HepG2 (cell line): Measurements from ENCODE around the gene DNAJC11. TPM values are rescaled to one million over a fixed set of nuclear protein-coding genes. Genes with fewer than 3 reads are reported as not detected.

Experiments
- ATAC-seq: fragments of 200-7000 bp; cut with Tn5 transposase; 3 replicates; pipeline ENCODE4 v1.9.1; 2020; ENCODE audit warnings: mild to moderate bottlenecking, moderate library complexity
- BruUV-seq: library from RNA; stranded (reverse); fragments of 400-500 nt; replicated peaks from 2 replicates; lab custom pipeline; 2021; lab: Mats Ljungman, UMichigan
- CTCF ChIA-PET: fragments of 300-600 bp; formaldehyde crosslinking; extraction: SDS; loops from one replicate; lab custom pipeline; 2021; ENCODE audit warnings: low total read pairs, inconsistent platforms, low intra/inter-chr PET ratio; lab: Yijun Ruan, JAX
- POLR2A ChIA-PET: fragments of 350-600 bp; sonication (Branson Sonifier 250); formaldehyde crosslinking; loops from one replicate; lab custom pipeline; 2020; ENCODE audit warnings: antibody characterized with exemption, inconsistent platforms; lab: Yijun Ruan, JAX
- DNase-seq: peaks from one replicate; pipeline ENCODE4 v3.0.0-alpha.2; 2015; ENCODE audit warnings: low spot score
- FAIRE-seq: peaks from 3 replicates; lab custom pipeline; 2011; peaks lifted over from hg19 to GRCh38; lab: Jason Lieb, UNC
- H2AFZ ChIP-seq: one replicate; pipeline ENCODE4 v1.6.1; 2011; ENCODE audit warnings: low read length, inconsistent platforms
- H3K27ac ChIP-seq: fragments of 300-600 bp; 3 replicates; pipeline ENCODE4 v1.8.0; 2011; ENCODE audit warnings: mixed run types, mild to moderate bottlenecking, mixed read lengths, low read length, inconsistent platforms; ENCODE audit not compliant: insufficient read depth; ENCODE audit errors: extremely low read length
- H3K27me3 ChIP-seq, 2 experiments: fragments of 200-600 bp in 1 of 2; 2 replicates in 1 of 2; 3 replicates in 1 of 2; pipeline versions ENCODE4 v1.6.0 to v1.8.0; 2011; ENCODE audit warnings: low read length in 2 of 2, mild to moderate bottlenecking in 2 of 2, moderate library complexity in 2 of 2, inconsistent platforms in 1 of 2; ENCODE audit not compliant: insufficient read depth in 2 of 2, control insufficient read depth in 1 of 2
- H3K36me3 ChIP-seq, 2 experiments: fragments of 200-600 bp in 1 of 2; replicated peaks in 1 of 2; 2 replicates in 1 of 2; 3 replicates in 1 of 2; pipeline versions ENCODE4 v1.5.1 to v1.8.0; 2011; ENCODE audit warnings: low read length in 2 of 2, inconsistent platforms in 1 of 2; ENCODE audit not compliant: insufficient read depth in 2 of 2, control insufficient read depth in 1 of 2
- H3K4me1 ChIP-seq: 2 replicates; pipeline ENCODE4 v1.5.1; 2012; ENCODE audit warnings: low read length, inconsistent platforms; ENCODE audit not compliant: insufficient read depth
- H3K4me2 ChIP-seq: 2 replicates; pipeline ENCODE4 v1.6.0; 2011; ENCODE audit warnings: low read depth, low read length, inconsistent platforms
- H3K4me3 ChIP-seq, 3 experiments: fragments of 200-600 bp in 1 of 3; sonication (generic), shearing (Covaris generic) in 1 of 3; replicated peaks in 1 of 3; 2 replicates each; pipeline ENCODE4 v1.5.1; 2011 to 2016; ENCODE audit warnings: low read length in 3 of 3, inconsistent platforms in 2 of 3, low read depth in 2 of 3, mild to moderate bottlenecking in 2 of 3, control low read depth in 1 of 3, mixed read lengths in 1 of 3; ENCODE audit not compliant: insufficient read depth in 1 of 3
- H3K79me2 ChIP-seq: one replicate; pipeline ENCODE4 v1.6.1; 2011; ENCODE audit warnings: low read length, inconsistent platforms; ENCODE audit not compliant: insufficient read depth
- H3K9ac ChIP-seq: 2 replicates; pipeline ENCODE4 v1.6.0; 2011; ENCODE audit warnings: mild to moderate bottlenecking, low read depth, low read length, inconsistent platforms; ENCODE audit not compliant: insufficient read depth
- H3K9me3 ChIP-seq: 2 replicates; pipeline ENCODE4 v1.5.1; 2012; ENCODE audit warnings: mild to moderate bottlenecking, low read length
- H4K20me1 ChIP-seq: 2 replicates; pipeline ENCODE4 v1.6.0; 2011; ENCODE audit warnings: inconsistent platforms, mild to moderate bottlenecking, low read length, moderate library complexity; ENCODE audit not compliant: insufficient read depth
- WGBS: methylation state at CpG from one replicate; pipeline ENCODE4 v1.1.6; 2017; ENCODE audit warnings: low lambda C conversion rate; 5-methylcytosine and 5-hydroxymethylcytosine counted together
- in situ Hi-C: cut with HindIII; loops from 2 replicates; pipeline ENCODE4 v1.10.0; 2017; ENCODE audit warnings: low pct_unique_long_range_greater_than_20kb; ENCODE audit not compliant: extremely low pct_ligation_motif_present
- intact Hi-C: fragments of 100-400 bp; cut with micrococcal nuclease; formaldehyde crosslinking; loops from one replicate; pipeline ENCODE4 v1.10.0; 2022; ENCODE audit not compliant: unreplicated experiment
- polyA plus RNA-seq, 8 experiments: library from polyadenylated mRNA; depleted of rRNA in 3 of 8; stranded (reverse) in 7 of 8; unstranded in 1 of 8; fragments of >200 nt; fragmentation: Illumina TruSeq in 4 of 8; extraction: Trizol in 4 of 8; gene quantifications; 2 replicates each; pipeline versions ENCODE4 v1.2.1 to v1.2.3, GENCODE V29; 2011 to 2016; ENCODE audit warnings: low read depth in 4 of 8, missing spikeins in 1 of 8, mixed read lengths in 1 of 8; ENCODE audit not compliant: insufficient read depth in 1 of 8
- total RNA-seq, 5 experiments: library from RNA; depleted of rRNA; stranded (reverse); fragments of >200 nt; fragmentation: Illumina TruSeq; extraction: Trizol; gene quantifications; 2 replicates each; pipeline ENCODE4 v1.2.3, GENCODE V29; 2016; ENCODE audit warnings: low read depth in 1 of 5
- TF ChIP-seq, protein P1 (sequence below): sonication (generic); formaldehyde crosslinking; IDR thresholded peaks from 2 replicates; pipeline ENCODE4 v1.5.1; 2020; ENCODE audit warnings: mild to moderate bottlenecking, missing genetic modification reagents, borderline replicate concordance
- TF ChIP-seq, protein P2 (sequence below): sonication (generic); formaldehyde crosslinking; IDR thresholded peaks from 2 replicates; pipeline ENCODE4 v1.5.0; 2020; ENCODE audit warnings: mild to moderate bottlenecking, missing genetic modification reagents

DNAJC11 gene
- total and polyA plus RNA-seq, 2 of the 13 experiments (the other 11 are each of a cell fraction or from before 2014, with no cell fraction given) = 25.1 to 47.6 TPM

DNA sequence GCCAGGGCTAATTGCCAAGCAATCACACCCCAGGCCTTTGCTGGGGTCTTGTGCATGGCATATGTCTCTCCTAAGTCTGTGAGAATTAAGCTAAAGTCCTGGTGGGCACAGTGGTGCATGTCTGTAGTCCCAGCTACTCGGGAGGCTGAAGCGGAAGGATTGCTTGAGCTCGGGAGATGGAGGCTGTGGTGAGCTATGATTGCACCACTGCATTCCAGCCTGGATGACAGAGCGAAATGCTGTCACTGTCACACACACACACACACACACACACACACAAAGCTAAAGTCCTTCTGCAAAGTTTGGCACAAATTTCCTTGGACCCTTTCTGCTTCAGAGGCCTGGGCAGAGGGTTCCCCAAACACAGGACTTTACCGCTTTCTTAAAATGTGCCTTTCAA is 31.3 kb upstream of the DNAJC11 start:
- BruUV-seq = no TSS peak
- no peaks in the 10 kb centered on the region for H3K79me2 ChIP-seq
- DNase-seq = no peak
- H3K4me2 ChIP-seq = no peak overlapping the region
- no peaks in the 10 kb centered on the region for H4K20me1 ChIP-seq
- H3K36me3 ChIP-seq = no peaks in the 10 kb centered on the region
- H3K27ac ChIP-seq = no peak overlapping the region
- H3K4me3 ChIP-seq = no peak overlapping the region
- H2AFZ ChIP-seq = no peak overlapping the region
- TF ChIP-seq, protein P1, sequence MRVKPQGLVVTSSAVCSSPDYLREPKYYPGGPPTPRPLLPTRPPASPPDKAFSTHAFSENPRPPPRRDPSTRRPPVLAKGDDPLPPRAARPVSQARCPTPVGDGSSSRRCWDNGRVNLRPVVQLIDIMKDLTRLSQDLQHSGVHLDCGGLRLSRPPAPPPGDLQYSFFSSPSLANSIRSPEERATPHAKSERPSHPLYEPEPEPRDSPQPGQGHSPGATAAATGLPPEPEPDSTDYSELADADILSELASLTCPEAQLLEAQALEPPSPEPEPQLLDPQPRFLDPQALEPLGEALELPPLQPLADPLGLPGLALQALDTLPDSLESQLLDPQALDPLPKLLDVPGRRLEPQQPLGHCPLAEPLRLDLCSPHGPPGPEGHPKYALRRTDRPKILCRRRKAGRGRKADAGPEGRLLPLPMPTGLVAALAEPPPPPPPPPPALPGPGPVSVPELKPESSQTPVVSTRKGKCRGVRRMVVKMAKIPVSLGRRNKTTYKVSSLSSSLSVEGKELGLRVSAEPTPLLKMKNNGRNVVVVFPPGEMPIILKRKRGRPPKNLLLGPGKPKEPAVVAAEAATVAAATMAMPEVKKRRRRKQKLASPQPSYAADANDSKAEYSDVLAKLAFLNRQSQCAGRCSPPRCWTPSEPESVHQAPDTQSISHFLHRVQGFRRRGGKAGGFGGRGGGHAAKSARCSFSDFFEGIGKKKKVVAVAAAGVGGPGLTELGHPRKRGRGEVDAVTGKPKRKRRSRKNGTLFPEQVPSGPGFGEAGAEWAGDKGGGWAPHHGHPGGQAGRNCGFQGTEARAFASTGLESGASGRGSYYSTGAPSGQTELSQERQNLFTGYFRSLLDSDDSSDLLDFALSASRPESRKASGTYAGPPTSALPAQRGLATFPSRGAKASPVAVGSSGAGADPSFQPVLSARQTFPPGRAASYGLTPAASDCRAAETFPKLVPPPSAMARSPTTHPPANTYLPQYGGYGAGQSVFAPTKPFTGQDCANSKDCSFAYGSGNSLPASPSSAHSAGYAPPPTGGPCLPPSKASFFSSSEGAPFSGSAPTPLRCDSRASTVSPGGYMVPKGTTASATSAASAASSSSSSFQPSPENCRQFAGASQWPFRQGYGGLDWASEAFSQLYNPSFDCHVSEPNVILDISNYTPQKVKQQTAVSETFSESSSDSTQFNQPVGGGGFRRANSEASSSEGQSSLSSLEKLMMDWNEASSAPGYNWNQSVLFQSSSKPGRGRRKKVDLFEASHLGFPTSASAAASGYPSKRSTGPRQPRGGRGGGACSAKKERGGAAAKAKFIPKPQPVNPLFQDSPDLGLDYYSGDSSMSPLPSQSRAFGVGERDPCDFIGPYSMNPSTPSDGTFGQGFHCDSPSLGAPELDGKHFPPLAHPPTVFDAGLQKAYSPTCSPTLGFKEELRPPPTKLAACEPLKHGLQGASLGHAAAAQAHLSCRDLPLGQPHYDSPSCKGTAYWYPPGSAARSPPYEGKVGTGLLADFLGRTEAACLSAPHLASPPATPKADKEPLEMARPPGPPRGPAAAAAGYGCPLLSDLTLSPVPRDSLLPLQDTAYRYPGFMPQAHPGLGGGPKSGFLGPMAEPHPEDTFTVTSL (CRISPR knock-in tag) = no peak
- TF ChIP-seq, protein P2, sequence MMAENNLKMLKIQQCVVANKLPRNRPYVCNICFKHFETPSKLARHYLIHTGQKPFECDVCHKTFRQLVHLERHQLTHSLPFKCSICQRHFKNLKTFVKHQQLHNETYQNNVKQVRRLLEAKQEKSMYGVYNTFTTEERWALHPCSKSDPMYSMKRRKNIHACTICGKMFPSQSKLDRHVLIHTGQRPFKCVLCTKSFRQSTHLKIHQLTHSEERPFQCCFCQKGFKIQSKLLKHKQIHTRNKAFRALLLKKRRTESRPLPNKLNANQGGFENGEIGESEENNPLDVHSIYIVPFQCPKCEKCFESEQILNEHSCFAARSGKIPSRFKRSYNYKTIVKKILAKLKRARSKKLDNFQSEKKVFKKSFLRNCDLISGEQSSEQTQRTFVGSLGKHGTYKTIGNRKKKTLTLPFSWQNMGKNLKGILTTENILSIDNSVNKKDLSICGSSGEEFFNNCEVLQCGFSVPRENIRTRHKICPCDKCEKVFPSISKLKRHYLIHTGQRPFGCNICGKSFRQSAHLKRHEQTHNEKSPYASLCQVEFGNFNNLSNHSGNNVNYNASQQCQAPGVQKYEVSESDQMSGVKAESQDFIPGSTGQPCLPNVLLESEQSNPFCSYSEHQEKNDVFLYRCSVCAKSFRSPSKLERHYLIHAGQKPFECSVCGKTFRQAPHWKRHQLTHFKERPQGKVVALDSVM (CRISPR knock-in tag) = peak; percentile 86
- TF ChIP-seq, all 625 proteins: peak for 1
- FAIRE-seq (no peak), ATAC-seq (no peak)
- intact Hi-C loops = no loop called here
- POLR2A ChIA-PET = no interaction called here
- in situ Hi-C loops = no loop called here
- Histone ChIP-seq H3K9ac (no peak overlapping the region), H3K27me3 (peaks cover 1 to 33% of the 10 kb centered on the region in 2 experiments; a peak in 4 of 5 replicates), H3K9me3 (no peaks in the 10 kb centered on the region), H3K4me1 (no peaks in the 10 kb centered on the region)
- WGBS = 42% methylated on average over 2 of the region's 5 CpGs
- CTCF ChIA-PET = no interaction called here
